B cell (primary cell): Measurements from ENCODE around the gene CTNNA3. TPM values are rescaled to one million over a fixed set of nuclear protein-coding genes. Genes with fewer than 3 reads are reported as not detected.

Source experiments
- ATAC-seq: fragments of 200-7000 bp; cut with Tn5 transposase; one replicate; pipeline ENCODE4 v1.10.0; 2021; ENCODE audit warnings: low read depth, mild to moderate bottlenecking, moderate number of reproducible peaks, moderate library complexity
- CTCF ChIA-PET: fragments of 350-600 bp; sonication (Branson Sonifier 250); formaldehyde crosslinking; loops from one replicate; lab custom pipeline; 2021; ENCODE audit warnings: antibody characterized with exemption, inconsistent platforms; lab: Charles Lee
- POLR2A ChIA-PET: fragments of 350-600 bp; sonication (Branson Sonifier 250); formaldehyde crosslinking; loops from one replicate; lab custom pipeline; 2021; ENCODE audit warnings: antibody characterized with exemption; lab: Charles Lee
- DNase-seq: peaks from one replicate; pipeline ENCODE4 v3.0.0; 2013
- H2AFZ ChIP-seq: 2 replicates; pipeline ENCODE4 v1.6.1; 2012; ENCODE audit warnings: mild to moderate bottlenecking, low read depth, low read length; ENCODE audit not compliant: insufficient read depth, poor library complexity, severe bottlenecking
- H3K27ac ChIP-seq, 2 donors: 1 replicate in 1 of 2; 2 replicates in 1 of 2; pipeline ENCODE4 v1.5.1; 2012 to 2013; ENCODE audit warnings: low read length in 2 of 2, mild to moderate bottlenecking in 2 of 2, moderate library complexity in 1 of 2
- H3K27me3 ChIP-seq, 4 experiments: fragments of 200-600 bp in 1 of 4; sonication (generic) in 1 of 4; replicated peaks in 1 of 4; 1 replicate in 2 of 4; 2 replicates in 2 of 4; pipeline versions ENCODE4 v1.6.1 to v1.7.0; 2013 to 2016; ENCODE audit warnings: low read length in 3 of 4, mild to moderate bottlenecking in 2 of 4, mixed read lengths in 1 of 4, moderate library complexity in 1 of 4; ENCODE audit not compliant: insufficient read depth in 4 of 4, control insufficient read depth in 3 of 4; ENCODE audit errors: control extremely low read depth in 1 of 4
- H3K36me3 ChIP-seq, 2 experiments: replicated peaks in 1 of 2; 1 replicate in 1 of 2; 2 replicates in 1 of 2; pipeline versions ENCODE4 v1.6.1 to v1.7.1; 2013; ENCODE audit warnings: low read length in 1 of 2; ENCODE audit not compliant: insufficient read depth in 2 of 2, control insufficient read depth in 1 of 2; ENCODE audit errors: control extremely low read depth in 1 of 2, extremely low read depth in 1 of 2
- H3K4me1 ChIP-seq, 2 donors: fragments of 200-600 bp in 1 of 2; sonication (generic) in 1 of 2; 1 replicate in 1 of 2; 2 replicates in 1 of 2; pipeline versions ENCODE4 v1.5.1 to v1.6.1; 2013 to 2017; ENCODE audit warnings: low read length in 2 of 2; ENCODE audit not compliant: control insufficient read depth in 2 of 2, insufficient read depth in 2 of 2
- H3K4me2 ChIP-seq: replicated peaks from 2 replicates; pipeline ENCODE3; 2012; ENCODE audit warnings: mild to moderate bottlenecking, low read depth, low read length; ENCODE audit not compliant: poor library complexity, severe bottlenecking
- H3K4me3 ChIP-seq, 5 experiments: fragments of 200-600 bp in 1 of 5; sonication (generic) in 1 of 5; 1 replicate in 3 of 5; 2 replicates in 2 of 5; pipeline versions ENCODE4 v1.5.1 to v1.7.0; 2011 to 2016; ENCODE audit warnings: low read length in 4 of 5, mild to moderate bottlenecking in 4 of 5, low read depth in 2 of 5, control low read depth in 1 of 5, moderate library complexity in 1 of 5; ENCODE audit not compliant: insufficient read depth in 1 of 5; ENCODE audit errors: control extremely low read depth in 1 of 5, extremely low read depth in 1 of 5
- H3K79me2 ChIP-seq: fragments of 200-600 bp; sonication (generic); one replicate; pipeline ENCODE4 v1.6.0; 2016; ENCODE audit warnings: low read length; ENCODE audit not compliant: control insufficient read depth, insufficient read depth
- H3K9ac ChIP-seq: fragments of 200-600 bp; sonication (generic); 2 replicates; pipeline ENCODE4 v1.6.1; 2017; ENCODE audit warnings: mild to moderate bottlenecking, low read length, moderate library complexity
- H3K9me3 ChIP-seq, 3 donors: one replicate each; pipeline versions ENCODE4 v1.6.1 to v1.7.1; 2013; ENCODE audit warnings: low read length in 2 of 3; ENCODE audit not compliant: control insufficient read depth in 2 of 3, insufficient read depth in 1 of 3; ENCODE audit errors: control extremely low read depth in 1 of 3
- H4K20me1 ChIP-seq: 2 replicates; pipeline ENCODE4 v1.6.0; 2012; ENCODE audit warnings: mild to moderate bottlenecking, low read length; ENCODE audit not compliant: insufficient read depth, control insufficient read depth, poor library complexity, severe bottlenecking
- H3K27ac Mint-ChIP-seq: one replicate; pipeline ENCODE4 v1.8.0; 2021; ENCODE audit warnings: mixed read lengths
- H3K27me3 Mint-ChIP-seq: one replicate; pipeline ENCODE4 v1.8.0; 2021; ENCODE audit warnings: mixed read lengths
- H3K4me1 Mint-ChIP-seq: one replicate; pipeline ENCODE4 v1.8.0; 2021; ENCODE audit warnings: mixed read lengths
- H3K4me3 Mint-ChIP-seq: one replicate; pipeline ENCODE4 v1.8.0; 2021; ENCODE audit warnings: mixed read lengths
- H3K9me3 Mint-ChIP-seq: one replicate; pipeline ENCODE4 v1.8.0; 2022; ENCODE audit warnings: mixed read lengths; ENCODE audit not compliant: insufficient read depth
- CTCF ChIP-seq: fragments of 200-600 bp; IDR thresholded peaks from one replicate; pipeline ENCODE4 v1.8.0; 2022; ENCODE audit warnings: antibody characterized with exemption, mild to moderate bottlenecking
- EZH2 ChIP-seq: IDR thresholded peaks from 2 replicates; pipeline ENCODE4 v1.6.1; 2012; ENCODE audit warnings: borderline replicate concordance, low read depth, mild to moderate bottlenecking, moderate library complexity, low read length; ENCODE audit not compliant: insufficient read depth, poor library complexity, severe bottlenecking
- WGBS: methylation state at CpG from one replicate; pipeline ENCODE4 v1.1.5; 2013; ENCODE audit warnings: missing lambda C conversion rate; ENCODE audit not compliant: insufficient coverage; 5-methylcytosine and 5-hydroxymethylcytosine counted together
- intact Hi-C: fragments of 100-400 bp; cut with micrococcal nuclease; formaldehyde crosslinking; loops from one replicate; pipeline ENCODE4 v1.10.0; 2022
- polyA plus RNA-seq: library from polyadenylated mRNA; depleted of rRNA; stranded (reverse); fragments of >200 nt; gene quantifications from 2 replicates; pipeline ENCODE4 v1.2.3, GENCODE V29; 2012
- total RNA-seq, 2 donors: library from RNA; stranded (reverse); fragments of 120-200 nt in 1 of 2; gene quantifications; 1 replicate in 1 of 2; 2 replicates in 1 of 2; pipeline versions ENCODE4 v1.2.3 to v1.2.4, GENCODE V29; 2013 to 2022

Gene CTNNA3
- total and polyA plus RNA-seq, 2 donors (not counting 1 experiment from before 2014, with no cell fraction given): 0.01 TPM; not detected in 1

GRCh38 chr10:66680886-66681285 is 1015.1 kb downstream of the CTNNA3 start:
- TF ChIP-seq EZH2 (no peak), CTCF (no peak)
- H2AFZ ChIP-seq: no peak overlapping the region
- Mint-ChIP-seq H3K9me3 (no peaks in the 10 kb centered on the region), H3K27me3 (no peaks in the 10 kb centered on the region), H3K4me3 (no peak overlapping the region), H3K4me1 (no peaks in the 10 kb centered on the region), H3K27ac (no peak overlapping the region)
- no CpG with 5 or more reads among the region's 1 CpG for WGBS
- ATAC-seq (no peak), DNase-seq (no peak)
- H3K27ac ChIP-seq: no peak overlapping the region
- no peak overlapping the region for H3K4me2 ChIP-seq
- no peaks in the 10 kb centered on the region for H3K4me1 ChIP-seq
- H3K9me3 ChIP-seq: no peaks in the 10 kb centered on the region
- CTCF ChIA-PET: no interaction called here
- H3K36me3 ChIP-seq: no peaks in the 10 kb centered on the region
- no peak overlapping the region for H3K9ac ChIP-seq
- H4K20me1 ChIP-seq: no peaks in the 10 kb centered on the region
- no peaks in the 10 kb centered on the region for H3K27me3 ChIP-seq
- POLR2A ChIA-PET: no interaction called here
- no peak overlapping the region for H3K4me3 ChIP-seq
- intact Hi-C loops: no loop called here
- no peaks in the 10 kb centered on the region for H3K79me2 ChIP-seq

- TF ChIP-seq EZH2 (no peak), CTCF (no peak)
- intact Hi-C loops: no loop called here
- POLR2A ChIA-PET: no interaction called here
Measured at GRCh38 chr10:66678521-66678920, 1017.5 kb downstream of the CTNNA3 start.

More at GRCh38 chr10:66678521-66678920, 1017.5 kb downstream of the CTNNA3 start:
- H3K36me3 ChIP-seq: no peaks in the 10 kb centered on the region
- H3K4me1 Mint-ChIP-seq: no peaks in the 10 kb centered on the region
- H3K9me3 ChIP-seq: no peaks in the 10 kb centered on the region
- no peak overlapping the region for H3K9ac ChIP-seq
- CTCF ChIA-PET: no interaction called here
- no peaks in the 10 kb centered on the region for H3K4me1 ChIP-seq
- no peaks in the 10 kb centered on the region for H4K20me1 ChIP-seq
- DNase-seq (no peak), ATAC-seq (no peak)
- no peak overlapping the region for H3K27ac ChIP-seq
- H3K4me2 ChIP-seq: no peak overlapping the region
- 95% methylated on average over 2 of the region's 3 CpGs for WGBS
- no peaks in the 10 kb centered on the region for H3K27me3 Mint-ChIP-seq
- no peak overlapping the region for H2AFZ ChIP-seq
- no peaks in the 10 kb centered on the region for H3K27me3 ChIP-seq
- H3K4me3 ChIP-seq: no peak overlapping the region
- no peaks in the 10 kb centered on the region for H3K79me2 ChIP-seq
- H3K9me3 Mint-ChIP-seq: no peaks in the 10 kb centered on the region
- no peak overlapping the region for H3K27ac Mint-ChIP-seq
- H3K4me3 Mint-ChIP-seq: no peak overlapping the region
